Neural crest cell (in vitro differentiated cells): Measurements from ENCODE around the gene PRR22. TPM values are rescaled to one million over a fixed set of nuclear protein-coding genes. Genes with fewer than 3 reads are reported as not detected.

Source experiments
- DNase-seq: peaks from one replicate; pipeline ENCODE4 v3.0.0; 2021; ENCODE audit warnings: low read depth, mixed read lengths, low spot score
- H3K27ac Mint-ChIP-seq: one replicate; pipeline ENCODE4 v1.8.0; 2021; ENCODE audit warnings: mild to moderate bottlenecking, mixed read lengths; ENCODE audit not compliant: unreplicated experiment
- H3K27me3 Mint-ChIP-seq: 2 replicates; pipeline ENCODE4 v1.8.0; 2021; ENCODE audit warnings: low read depth, mild to moderate bottlenecking, mixed read lengths
- H3K36me3 Mint-ChIP-seq: 2 replicates; pipeline ENCODE4 v1.8.0; 2021; ENCODE audit warnings: low read depth, mild to moderate bottlenecking, mixed read lengths
- H3K4me1 Mint-ChIP-seq: 2 replicates; pipeline ENCODE4 v1.8.0; 2021; ENCODE audit warnings: mixed read lengths
- H3K4me3 Mint-ChIP-seq: one replicate; pipeline ENCODE4 v1.8.0; 2021; ENCODE audit warnings: mild to moderate bottlenecking, mixed read lengths
- H3K9me3 Mint-ChIP-seq: 2 replicates; pipeline ENCODE4 v1.8.0; 2021; ENCODE audit warnings: mixed read lengths
- CTCF ChIP-seq: fragments of 200-600 bp; sonication (generic); conservative IDR thresholded peaks from 2 replicates; pipeline ENCODE4 v1.5.0; 2021; ENCODE audit warnings: antibody characterized with exemption, mild to moderate bottlenecking
- total RNA-seq: library from RNA; stranded (reverse); gene quantifications from 2 replicates; pipeline ENCODE4 v1.2.1, GENCODE V29; 2021

The PRR22 gene
- total RNA-seq, 1 donor from 2014 or later: 6.7 TPM

DNA sequence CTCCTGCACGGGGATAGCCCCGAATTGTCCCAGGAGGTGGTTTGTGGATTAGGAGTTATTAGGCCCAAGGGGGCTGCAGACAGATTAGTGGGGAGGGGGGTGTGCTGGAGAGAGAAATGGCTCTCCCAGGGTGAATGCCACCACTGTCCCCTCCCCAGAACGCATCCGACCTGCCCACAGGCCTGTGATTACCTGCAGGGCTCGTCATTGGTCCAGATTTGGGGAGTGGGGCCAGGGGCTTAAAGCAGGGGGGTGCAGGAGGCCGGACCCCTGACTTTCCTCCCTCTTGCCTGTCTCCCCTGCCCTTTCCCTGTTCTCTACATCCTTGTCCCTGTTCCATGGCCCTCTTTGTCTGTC lies 21.6 kb upstream of the PRR22 start:
- Mint-ChIP-seq H3K27me3 (peaks cover 42% of the 10 kb centered on the region), H3K9me3 (no peaks in the 10 kb centered on the region), H3K4me3 (peak overlapping the region; percentile 66), H3K27ac (no peak overlapping the region), H3K4me1 (peaks cover 36% of the 10 kb centered on the region), H3K36me3 (no peaks in the 10 kb centered on the region)
- DNase-seq: no peak
- TF ChIP-seq CTCF: no peak

DNA sequence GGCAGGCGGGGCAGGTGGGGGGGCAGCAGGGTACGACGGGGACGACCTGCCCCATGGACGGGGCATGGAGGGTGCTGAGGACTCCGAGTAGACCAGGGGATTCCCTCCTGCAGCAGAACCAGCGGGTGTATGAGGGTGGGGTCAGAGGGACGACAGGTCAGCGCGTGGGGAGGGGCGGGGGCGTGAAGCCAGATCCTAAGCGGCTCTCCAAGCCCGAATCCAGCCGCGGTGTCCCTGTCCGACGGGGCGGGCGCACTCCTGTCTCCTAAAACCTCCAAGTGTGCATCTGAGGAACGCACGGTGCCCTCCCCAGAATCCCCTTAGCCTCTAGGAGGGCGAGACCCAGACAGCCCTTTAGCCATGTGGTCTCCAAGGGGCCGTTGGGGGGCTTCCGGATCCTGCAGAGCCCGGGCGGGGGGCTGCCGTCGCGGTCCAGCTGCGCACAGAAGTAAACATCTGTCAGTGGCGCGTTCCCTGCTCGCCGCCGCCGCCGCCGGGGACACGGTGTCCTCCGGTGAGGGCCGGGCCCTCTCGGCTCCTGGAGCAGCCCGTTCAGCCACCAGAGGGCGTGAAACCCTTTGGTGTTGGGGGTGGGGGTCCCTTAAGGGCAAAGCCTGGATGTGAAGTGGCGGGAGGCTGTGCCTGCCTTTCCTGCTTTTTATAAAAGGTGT lies 21.1 kb upstream of the PRR22 start:
- peak overlapping the region; percentile 66 for H3K4me3 Mint-ChIP-seq
- peak; percentile 94 for DNase-seq
- no peak overlapping the region for H3K27ac Mint-ChIP-seq
- H3K4me1 Mint-ChIP-seq: peaks cover 36% of the 10 kb centered on the region
- H3K36me3 Mint-ChIP-seq: no peaks in the 10 kb centered on the region
- TF ChIP-seq CTCF: peak; percentile 83
- H3K27me3 Mint-ChIP-seq: peaks cover 42% of the 10 kb centered on the region
- no peaks in the 10 kb centered on the region for H3K9me3 Mint-ChIP-seq

- Mint-ChIP-seq H3K9me3 (no peaks in the 10 kb centered on the region), H3K4me1 (peaks cover 36% of the 10 kb centered on the region)
Measured at GRCh38 chr19:5804516-5805461, 20.2 kb upstream of the PRR22 start, which contains the start of gene NRTN. Gene NRTN (plus strand): TSS chr19:5805067. CDS start chr19:5824166, 19,099 bp downstream.

GRCh38 chr19:5803752-5804515 lies 19.4 kb upstream of the PRR22 start:
- Mint-ChIP-seq H3K27ac (peak overlapping the region; percentile 50), H3K27me3 (peaks cover 42% of the 10 kb centered on the region)

More at GRCh38 chr19:5804516-5805461, 20.2 kb upstream of the PRR22 start, which contains the start of gene NRTN:
- DNase-seq: no peak
- Mint-ChIP-seq H3K27ac (peak within 1 kb of the TSS; percentile 50), H3K36me3 (no peaks in the 10 kb centered on the region), H3K4me3 (peak within 1 kb of the TSS; percentile 82), H3K27me3 (peaks cover 42% of the 10 kb centered on the region)
- no peak for TF ChIP-seq CTCF

More at GRCh38 chr19:5803752-5804515, 19.4 kb upstream of the PRR22 start:
- peak overlapping the region; percentile 82 for H3K4me3 Mint-ChIP-seq
- peak; percentile 99 for DNase-seq
- H3K36me3 Mint-ChIP-seq: no peaks in the 10 kb centered on the region
- peak; percentile 98 for TF ChIP-seq CTCF
- H3K9me3 Mint-ChIP-seq: no peaks in the 10 kb centered on the region
- peaks cover 36% of the 10 kb centered on the region for H3K4me1 Mint-ChIP-seq
